GM19193 (cell line): ENCODE data around the gene KRTAP19-2.

Source experiments
- POLR2A ChIP-seq: IDR thresholded peaks from 4 replicates; pipeline ENCODE4 v1.6.1; 2011; ENCODE audit not compliant: insufficient read depth, insufficient read length; ENCODE audit errors: extremely low read depth

KRTAP19-2 gene, protein sequence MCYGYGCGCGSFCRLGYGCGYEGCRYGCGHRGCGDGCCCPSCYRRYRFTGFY

DNA sequence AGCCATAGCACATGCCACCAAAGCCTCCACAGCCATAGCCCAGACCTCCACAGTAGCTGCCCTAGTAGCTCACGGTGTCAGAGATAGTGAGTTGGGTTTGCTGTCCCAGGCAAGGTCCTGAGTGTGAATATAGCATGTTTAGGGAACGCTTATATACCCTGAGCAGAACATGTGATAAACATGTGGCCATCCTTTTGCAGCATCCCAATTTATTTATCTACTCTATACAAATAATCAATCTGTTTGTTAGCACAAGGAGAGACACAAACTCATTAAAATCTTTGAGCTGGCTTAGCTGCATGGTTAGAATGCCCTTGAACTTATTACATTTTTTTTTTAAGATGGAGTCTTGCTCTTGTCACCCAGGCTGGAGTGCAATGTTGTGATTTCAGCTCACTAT, at the start of gene KRTAP19-2:
TSS of gene KRTAP19-2 (minus strand) at position 101 of the 400 bp plus-strand sequence. CDS start at position 13, 88 bp downstream.
- no peak for TF ChIP-seq POLR2A

GRCh38 chr21:30518876-30519275, 31.6 kb upstream of the KRTAP19-2 start:
- no peak for TF ChIP-seq POLR2A

DNA sequence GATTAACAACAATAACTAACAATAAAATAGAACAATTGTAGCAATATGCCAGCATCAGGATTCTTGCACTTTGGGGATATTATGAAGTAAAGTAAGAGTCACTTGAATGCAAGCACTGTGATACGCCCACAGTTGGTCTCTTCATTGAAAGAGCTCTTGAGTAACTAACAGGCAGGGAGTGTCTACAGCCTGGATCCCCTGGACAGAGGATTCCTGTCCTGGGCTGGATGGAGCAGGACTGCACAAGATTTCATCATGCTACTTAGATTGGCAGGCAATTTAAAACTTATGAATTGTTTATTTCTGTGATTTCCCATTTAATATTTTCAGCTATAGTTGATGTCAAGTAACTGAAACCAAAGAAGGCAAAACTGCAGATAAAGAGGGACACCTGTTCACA, 28.4 kb upstream of the KRTAP19-2 start:
- TF ChIP-seq POLR2A, result no peak

DNA sequence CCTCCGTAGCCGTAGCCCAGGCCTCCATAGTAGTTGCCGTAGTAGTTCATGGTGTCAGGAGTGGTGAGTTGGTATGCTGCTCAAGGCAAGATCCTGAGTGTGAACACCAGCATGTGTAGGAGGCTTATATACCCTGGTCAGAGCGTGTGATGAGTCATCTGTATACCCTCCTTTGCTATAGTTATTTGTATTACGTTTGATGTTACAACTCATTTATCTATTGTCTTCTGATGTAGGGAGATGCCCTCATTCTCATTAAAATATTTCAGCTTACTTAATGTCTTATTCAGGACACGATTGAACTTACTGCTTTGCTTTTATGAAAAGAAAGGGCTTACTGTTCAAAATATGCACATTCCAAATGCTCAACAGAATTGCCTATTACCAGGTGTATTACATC, 14.8 kb upstream of the KRTAP19-2 start, which contains the start of gene KRTAP19-5:
TSS of gene KRTAP19-5 (minus strand) at position 101 of the 400 bp plus-strand sequence. CDS start at position 50, 51 bp downstream.
- no peak for TF ChIP-seq POLR2A

- no peak for TF ChIP-seq POLR2A
These were observed 9.8 kb upstream of the KRTAP19-2 start, which contains the start of gene KRTAP19-4 for GRCh38 chr21:30497065-30497464. Gene KRTAP19-4 (minus strand): TSS chr21:30497165. CDS start chr21:30497110, 55 bp downstream.

GRCh38 chr21:30491963-30492428, 4.8 kb upstream of the KRTAP19-2 start, which contains the start of gene KRTAP19-3:
Gene KRTAP19-3 (minus strand): TSS chr21:30492013. CDS start chr21:30491957, 56 bp downstream.
- no peak for TF ChIP-seq POLR2A

GRCh38 chr21:30486180-30486579, 1.1 kb downstream of the KRTAP19-2 start:
- no peak for TF ChIP-seq POLR2A

GRCh38 chr21:30482130-30482529, 5.1 kb downstream of the KRTAP19-2 start:
- TF ChIP-seq POLR2A, result no peak

- no peak for TF ChIP-seq POLR2A
These were observed 7.1 kb downstream of the KRTAP19-2 start, which contains the start of gene KRTAP19-1 for GRCh38 chr21:30480145-30480544. Gene KRTAP19-1 (minus strand): TSS chr21:30480367. CDS start chr21:30480317, 50 bp downstream.

- TF ChIP-seq POLR2A, result no peak
These were observed 8.0 kb downstream of the KRTAP19-2 start for GRCh38 chr21:30479259-30479658.

DNA sequence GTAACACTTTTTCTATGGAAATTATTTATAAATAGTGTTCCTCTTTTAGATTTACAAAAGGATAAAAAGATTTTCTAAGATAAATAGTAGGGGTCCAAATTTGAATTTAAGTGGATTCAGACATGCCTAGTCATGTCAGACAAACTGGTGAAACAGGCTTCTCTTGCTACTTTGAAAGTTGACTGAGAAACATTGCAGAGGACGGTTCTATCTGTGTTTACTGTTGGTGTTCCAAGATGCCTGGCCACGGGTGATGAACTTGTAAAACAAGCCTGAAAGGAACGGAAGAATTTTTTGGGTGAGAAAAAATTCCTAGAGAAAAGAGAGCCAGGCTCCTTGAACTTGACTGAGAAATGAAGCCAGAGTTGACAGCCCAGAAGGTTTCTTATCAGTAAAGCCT, 9.2 kb downstream of the KRTAP19-2 start:
- TF ChIP-seq POLR2A, result no peak

DNA sequence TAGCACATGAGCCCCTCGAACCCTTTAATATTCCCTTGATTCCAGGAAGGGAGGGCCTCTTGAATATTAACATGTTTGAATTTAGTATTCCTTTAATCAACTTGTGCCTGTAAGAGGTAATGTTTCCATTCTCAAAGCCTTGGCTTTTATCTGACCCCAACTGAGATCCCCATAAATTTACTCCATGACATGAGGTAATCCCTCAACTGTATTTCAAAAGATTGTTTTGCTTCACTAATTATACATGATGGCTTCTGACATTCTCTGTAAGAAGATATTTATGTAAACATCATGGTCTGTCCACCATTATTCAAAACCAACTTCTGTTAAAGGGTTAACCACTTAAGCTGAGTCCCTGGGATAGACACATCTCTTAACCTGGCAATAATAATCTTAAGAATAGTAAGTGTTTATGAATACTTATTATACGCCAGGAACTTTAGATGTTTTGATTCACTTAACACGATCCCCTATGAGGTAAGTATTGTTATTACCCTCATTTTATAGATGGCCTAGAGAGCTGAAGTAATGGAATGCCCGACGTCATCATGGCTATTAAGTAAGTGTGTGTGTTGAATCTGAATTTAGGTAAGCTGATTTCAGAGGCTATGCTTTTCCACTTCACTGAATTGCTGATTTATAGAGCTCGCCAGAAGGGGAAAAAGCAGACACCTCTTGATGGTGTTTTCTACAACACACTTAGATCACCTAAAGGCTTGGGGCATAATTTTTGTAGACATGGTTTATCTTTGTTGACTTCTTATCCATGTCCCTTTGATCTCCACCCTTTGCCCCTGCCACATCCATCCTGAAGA, 18.1 kb downstream of the KRTAP19-2 start:
- TF ChIP-seq POLR2A, result no peak

GRCh38 chr21:30463713-30464112, 23.5 kb downstream of the KRTAP19-2 start:
- TF ChIP-seq POLR2A, result no peak

GRCh38 chr21:30448514-30448913, 38.7 kb downstream of the KRTAP19-2 start:
- no peak for TF ChIP-seq POLR2A

GRCh38 chr21:30447056-30447455, 40.2 kb downstream of the KRTAP19-2 start:
- no peak for TF ChIP-seq POLR2A

GRCh38 chr21:30444204-30444603, 43.0 kb downstream of the KRTAP19-2 start:
- TF ChIP-seq POLR2A, result no peak
